GM12873 (cell line): ENCODE results near the gene TNS4.

ENCODE experiments used
- TF ChIP-seq, protein P1 (sequence below): IDR thresholded peaks from 2 replicates; pipeline ENCODE4 v1.5.1; 2012; ENCODE audit warnings: low read depth, mild to moderate bottlenecking, moderate library complexity, low read length, control low read depth; ENCODE audit not compliant: insufficient read depth; ENCODE audit errors: missing control alignments

The TNS4 gene

DNA sequence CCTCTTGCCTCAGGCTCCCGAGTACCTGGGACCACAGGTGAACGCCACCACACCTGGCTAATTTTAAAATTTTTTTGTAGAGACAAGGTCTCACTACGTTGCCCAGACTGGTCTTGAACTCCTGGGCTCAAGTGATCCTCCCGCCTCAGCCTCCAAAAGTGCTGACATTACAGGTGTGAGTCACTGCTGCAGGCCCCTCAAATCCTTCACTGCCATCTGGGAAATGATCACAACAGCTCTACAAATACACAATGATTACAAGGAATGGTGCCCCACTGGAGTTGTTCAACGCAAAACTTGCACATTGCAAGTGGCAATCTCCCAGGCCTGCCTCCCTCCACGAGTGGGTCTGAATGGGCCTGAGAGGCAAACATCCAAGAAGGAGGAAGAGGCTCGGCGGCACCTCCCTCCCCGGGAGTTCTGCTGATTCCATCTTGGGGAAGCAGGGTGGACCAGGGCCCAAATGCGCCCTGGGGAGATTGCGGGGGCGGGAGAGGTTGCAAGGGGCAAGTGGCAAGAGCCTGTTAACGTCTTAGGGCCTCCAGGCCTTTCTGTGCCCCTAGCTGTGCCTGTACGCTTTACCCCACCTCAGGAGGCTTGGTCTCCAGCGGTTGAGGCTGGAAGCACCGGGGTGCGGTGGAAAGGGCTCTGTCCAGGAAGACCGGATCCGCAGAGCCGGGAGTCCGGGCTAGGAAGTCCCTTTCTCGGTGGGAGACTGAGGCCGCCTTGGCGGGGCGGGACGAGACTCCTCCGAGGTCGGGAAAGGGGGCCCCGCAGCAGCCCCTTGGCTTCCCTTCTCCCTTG is 58.8 kb downstream of the TNS4 start:
- TF ChIP-seq, protein P1, sequence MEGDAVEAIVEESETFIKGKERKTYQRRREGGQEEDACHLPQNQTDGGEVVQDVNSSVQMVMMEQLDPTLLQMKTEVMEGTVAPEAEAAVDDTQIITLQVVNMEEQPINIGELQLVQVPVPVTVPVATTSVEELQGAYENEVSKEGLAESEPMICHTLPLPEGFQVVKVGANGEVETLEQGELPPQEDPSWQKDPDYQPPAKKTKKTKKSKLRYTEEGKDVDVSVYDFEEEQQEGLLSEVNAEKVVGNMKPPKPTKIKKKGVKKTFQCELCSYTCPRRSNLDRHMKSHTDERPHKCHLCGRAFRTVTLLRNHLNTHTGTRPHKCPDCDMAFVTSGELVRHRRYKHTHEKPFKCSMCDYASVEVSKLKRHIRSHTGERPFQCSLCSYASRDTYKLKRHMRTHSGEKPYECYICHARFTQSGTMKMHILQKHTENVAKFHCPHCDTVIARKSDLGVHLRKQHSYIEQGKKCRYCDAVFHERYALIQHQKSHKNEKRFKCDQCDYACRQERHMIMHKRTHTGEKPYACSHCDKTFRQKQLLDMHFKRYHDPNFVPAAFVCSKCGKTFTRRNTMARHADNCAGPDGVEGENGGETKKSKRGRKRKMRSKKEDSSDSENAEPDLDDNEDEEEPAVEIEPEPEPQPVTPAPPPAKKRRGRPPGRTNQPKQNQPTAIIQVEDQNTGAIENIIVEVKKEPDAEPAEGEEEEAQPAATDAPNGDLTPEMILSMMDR, result no peak

DNA sequence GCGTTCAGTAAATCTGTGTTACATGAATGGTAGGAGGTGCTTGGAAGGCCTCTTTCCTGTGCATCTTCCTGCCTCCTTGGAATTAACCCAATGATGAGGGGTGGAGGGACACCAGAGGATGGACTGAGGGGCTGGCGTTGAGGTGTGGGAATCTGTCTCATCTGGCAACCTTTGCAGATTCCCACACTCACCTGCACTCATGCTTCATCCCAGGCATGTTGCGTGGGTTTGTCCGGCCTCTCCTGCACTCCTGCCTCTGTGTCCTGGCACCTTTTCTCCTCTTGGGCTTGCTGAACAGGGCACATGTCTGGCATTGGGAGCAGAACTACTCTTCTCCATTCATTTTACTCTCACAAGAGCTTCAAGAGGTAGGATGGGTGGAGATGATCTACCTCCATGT is 61.3 kb downstream of the TNS4 start:
- TF ChIP-seq, protein P1, result no peak

DNA sequence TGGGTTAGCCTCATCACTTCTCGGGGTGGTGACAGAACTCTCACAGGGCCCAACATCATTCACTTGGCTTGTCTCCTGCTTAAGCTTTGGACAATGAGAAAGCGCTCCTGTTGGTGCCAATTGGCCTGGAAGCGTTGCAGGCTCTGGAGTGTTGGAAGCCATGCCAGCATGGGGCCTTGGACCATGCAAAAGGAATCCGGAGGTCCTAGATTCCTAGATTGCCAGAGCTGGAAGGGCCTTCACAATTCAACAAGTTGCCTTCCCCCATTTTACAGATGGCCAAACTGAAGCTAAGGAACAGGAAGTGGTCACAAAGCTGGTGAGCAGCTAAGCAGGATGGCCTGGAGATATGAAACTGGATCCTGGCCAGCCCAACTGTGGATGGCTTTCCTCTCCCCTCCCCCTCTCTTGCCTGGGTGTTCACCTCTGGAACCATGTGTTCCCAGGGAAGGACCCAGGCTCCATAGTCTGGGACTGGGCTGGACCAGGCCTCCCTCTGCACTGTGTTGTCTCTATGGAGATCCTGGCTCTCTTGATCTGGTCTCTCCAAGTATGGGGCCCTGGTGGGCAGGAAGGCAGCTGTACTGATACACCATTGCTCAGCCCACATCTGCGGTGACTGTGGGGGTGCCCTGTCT is 64.2 kb downstream of the TNS4 start:
- TF ChIP-seq, protein P1, result no peak

DNA sequence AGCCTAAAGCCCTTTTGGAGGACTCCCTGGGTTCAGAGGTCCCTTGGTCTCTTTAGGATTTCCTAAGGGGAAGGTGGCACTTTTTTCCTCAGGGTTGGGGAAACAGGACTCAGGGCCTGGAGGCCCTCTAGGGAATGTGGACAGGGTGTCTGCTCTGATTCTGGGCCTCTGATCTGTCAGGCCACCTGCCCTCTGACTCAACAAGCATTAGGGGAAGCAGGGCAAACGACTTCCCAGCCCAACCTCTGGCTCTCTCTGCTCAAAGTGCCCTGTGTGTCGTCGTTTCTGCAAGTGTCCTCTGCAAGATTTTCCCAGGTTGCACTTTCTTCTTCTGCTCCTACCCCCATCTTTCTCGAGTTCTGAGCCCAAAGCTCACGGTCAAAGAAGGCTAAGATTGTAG is 64.8 kb downstream of the TNS4 start:
- TF ChIP-seq, protein P1, result no peak

DNA sequence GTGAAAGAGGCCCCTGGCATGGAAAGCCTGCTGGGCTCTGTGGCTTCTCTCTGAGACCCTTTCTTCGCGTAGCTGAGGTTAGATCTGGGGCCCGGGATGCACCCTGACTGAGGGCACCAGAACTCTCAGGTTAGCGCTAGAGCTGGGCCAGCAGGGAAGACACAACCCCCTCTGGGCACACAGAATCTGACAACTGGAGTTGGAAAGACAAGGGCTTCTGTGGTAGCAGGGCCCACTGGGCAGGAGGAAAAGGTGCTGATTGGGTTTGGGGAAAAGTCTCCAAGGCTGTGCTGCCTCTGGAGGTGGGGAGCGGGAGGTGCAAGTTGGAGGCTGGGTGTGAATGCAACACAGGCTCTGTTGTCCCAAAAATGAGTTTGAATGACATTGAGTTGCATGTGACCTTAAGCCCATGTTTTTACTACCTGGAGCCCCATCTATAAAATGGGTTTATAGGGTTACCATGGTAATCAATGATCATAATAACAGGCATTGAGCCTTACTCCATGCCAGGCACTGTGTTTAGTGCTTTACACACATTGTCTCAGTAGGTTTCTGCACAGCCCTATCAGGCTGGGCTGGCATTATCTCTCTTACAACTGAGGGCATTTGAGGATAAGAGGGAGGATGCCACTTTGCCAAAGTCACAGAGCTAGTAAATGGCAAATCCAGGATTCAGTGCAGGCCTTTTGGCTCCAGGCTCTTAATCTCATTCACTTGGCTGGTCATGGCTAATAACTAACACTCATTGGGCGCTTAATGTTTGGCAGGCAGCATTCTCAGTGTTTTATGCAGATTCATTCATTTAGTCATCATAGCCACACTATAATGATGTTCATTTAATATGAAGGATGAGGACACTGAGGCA is 67.6 kb downstream of the TNS4 start:
- TF ChIP-seq, protein P1, result peak; percentile 81

DNA sequence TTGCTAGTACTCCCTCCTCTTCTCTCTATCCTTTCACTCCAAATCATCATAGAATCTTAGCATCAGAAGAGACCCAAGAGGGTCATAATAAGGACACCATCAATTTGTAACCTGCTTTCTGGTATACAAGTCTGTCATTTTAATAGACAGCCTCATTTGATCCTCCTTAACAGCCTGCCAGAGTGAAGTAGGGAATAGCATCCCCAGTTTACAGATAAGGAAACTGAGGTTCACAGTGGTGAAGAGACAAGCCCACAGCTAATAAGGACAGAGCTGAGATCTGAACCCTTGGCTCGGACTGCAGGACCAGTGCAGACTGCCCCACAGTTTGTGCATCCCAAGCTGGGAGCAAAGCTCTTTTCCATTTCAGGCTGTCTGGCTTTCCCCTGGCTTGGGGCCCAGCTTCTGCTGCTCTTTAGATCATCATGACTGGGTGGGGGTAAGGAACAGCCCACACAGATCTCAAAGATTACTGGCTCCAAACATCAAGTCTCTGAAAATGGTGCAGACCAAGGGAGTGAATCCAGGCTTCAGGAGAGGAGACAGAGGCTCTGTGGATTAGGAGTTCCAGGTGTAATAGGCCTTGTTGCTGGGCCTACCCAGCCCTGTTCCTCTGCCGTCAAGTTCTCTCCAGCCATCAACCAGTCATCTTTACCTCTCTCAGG is 68.4 kb downstream of the TNS4 start:
- TF ChIP-seq, protein P1, result no peak
